Endothelial cell of umbilical vein (primary cell): ENCODE results near the gene EPAS1. TPM values are rescaled to one million over a fixed set of nuclear protein-coding genes. Genes with fewer than 3 reads are reported as not detected.

Experiments used
- BruUV-seq: library from RNA; stranded (reverse); fragments of 400-500 nt; replicated peaks from 2 replicates; lab custom pipeline; 2021; lab: Mats Ljungman, UMichigan
- CTCF ChIA-PET: fragments of 300-600, 350-600 bp; sonication (Branson Sonifier 250); formaldehyde crosslinking; loops from one replicate; lab custom pipeline; 2021; ENCODE audit warnings: antibody characterized with exemption, inconsistent platforms; lab: Charles Lee
- POLR2A ChIA-PET: fragments of 300-600, 350-600 bp; sonication (Branson Sonifier 250); formaldehyde crosslinking; loops from one replicate; lab custom pipeline; 2021; ENCODE audit warnings: antibody characterized with exemption, inconsistent platforms; lab: Charles Lee
- DNase-seq: peaks from one replicate; pipeline ENCODE4 v3.0.0-alpha.2; 2011; ENCODE audit warnings: low read depth, low spot score
- FAIRE-seq: peaks from 2 replicates; lab custom pipeline; 2011; peaks lifted over from hg19 to GRCh38; lab: Jason Lieb, UNC
- H2AFZ ChIP-seq: 2 replicates; pipeline ENCODE4 v1.6.0; 2012; ENCODE audit warnings: low read depth, low read length, control low read depth, inconsistent platforms
- H3K27ac ChIP-seq: 2 replicates; pipeline ENCODE4 v1.5.1; 2011; ENCODE audit warnings: low read depth, mild to moderate bottlenecking, control low read depth, low read length, moderate library complexity; ENCODE audit not compliant: insufficient read depth
- H3K27me3 ChIP-seq, 2 experiments: 2 replicates each; pipeline versions ENCODE4 v1.6.0 to v1.6.1; 2011; ENCODE audit warnings: low read length in 2 of 2, mixed read lengths in 1 of 2; ENCODE audit not compliant: control insufficient read depth in 2 of 2, insufficient read depth in 2 of 2
- H3K36me3 ChIP-seq, 2 experiments: 2 replicates in 1 of 2; 3 replicates in 1 of 2; pipeline ENCODE4 v1.5.1; 2011; ENCODE audit warnings: low read length in 2 of 2, mild to moderate bottlenecking in 1 of 2, moderate library complexity in 1 of 2; ENCODE audit not compliant: control insufficient read depth in 2 of 2, insufficient read depth in 2 of 2; ENCODE audit errors: extremely low read depth in 1 of 2
- H3K4me1 ChIP-seq: 3 replicates; pipeline ENCODE4 v1.5.1; 2011; ENCODE audit warnings: mild to moderate bottlenecking, low read length; ENCODE audit not compliant: control insufficient read depth, insufficient read depth; ENCODE audit errors: extremely low read depth
- H3K4me2 ChIP-seq: 2 replicates; pipeline ENCODE4 v1.6.1; 2011; ENCODE audit warnings: low read length, control low read depth, mixed read lengths; ENCODE audit not compliant: insufficient read depth
- H3K4me3 ChIP-seq, 3 experiments: fragments of 200-600 bp in 1 of 3; sonication (generic), shearing (Covaris generic) in 1 of 3; replicated peaks in 1 of 3; 2 replicates each; pipeline ENCODE4 v1.5.1; 2011 to 2016; ENCODE audit warnings: control low read depth in 3 of 3, low read length in 3 of 3, mild to moderate bottlenecking in 2 of 3, inconsistent platforms in 1 of 3, low read depth in 1 of 3, moderate library complexity in 1 of 3; ENCODE audit not compliant: insufficient read depth in 1 of 3
- H3K79me2 ChIP-seq: 2 replicates; pipeline ENCODE4 v1.6.0; 2012; ENCODE audit warnings: low read length, inconsistent platforms; ENCODE audit not compliant: control insufficient read depth, insufficient read depth
- H3K9ac ChIP-seq: replicated peaks from 2 replicates; pipeline ENCODE3; 2011; ENCODE audit warnings: low read length, control low read depth; ENCODE audit not compliant: insufficient read depth; ENCODE audit errors: extremely low read depth
- H3K9me1 ChIP-seq: replicated peaks from 3 replicates; pipeline ENCODE4 v1.6.0; 2011; ENCODE audit warnings: mild to moderate bottlenecking, low read length; ENCODE audit not compliant: control insufficient read depth, insufficient read depth; ENCODE audit errors: extremely low read depth
- H3K9me3 ChIP-seq: replicated peaks from 2 replicates; pipeline ENCODE4 v1.5.1; 2012; ENCODE audit warnings: low read length, inconsistent platforms; ENCODE audit not compliant: control insufficient read depth, insufficient read depth
- H4K20me1 ChIP-seq: replicated peaks from 2 replicates; pipeline ENCODE3; 2011; ENCODE audit warnings: mild to moderate bottlenecking, low read length; ENCODE audit not compliant: control insufficient read depth, insufficient read depth; ENCODE audit errors: extremely low read depth
- CTCF ChIP-seq, 2 donors: IDR thresholded peaks; 1 replicate in 1 of 2; 2 replicates in 1 of 2; pipeline ENCODE4 v1.5.1; 2011; ENCODE audit warnings: low read length in 2 of 2, mild to moderate bottlenecking in 2 of 2, moderate library complexity in 2 of 2, control low read depth in 1 of 2, inconsistent platforms in 1 of 2, low read depth in 1 of 2; ENCODE audit not compliant: insufficient read depth in 1 of 2; ENCODE audit errors: extremely low read depth in 1 of 2
- EZH2 ChIP-seq: IDR thresholded peaks from 2 replicates; pipeline ENCODE4 v1.6.1; 2012; ENCODE audit warnings: borderline replicate concordance, low read depth, mild to moderate bottlenecking, moderate library complexity, low read length, inconsistent platforms; ENCODE audit not compliant: severe bottlenecking
- FOS ChIP-seq: IDR thresholded peaks from 2 replicates; pipeline ENCODE4 v1.6.1; 2011; ENCODE audit warnings: mild to moderate bottlenecking, low read length, moderate library complexity, borderline replicate concordance; ENCODE audit not compliant: insufficient read depth
- GATA2 ChIP-seq: IDR thresholded peaks from 2 replicates; pipeline ENCODE4 v1.7.0; 2011; ENCODE audit warnings: low read depth, mild to moderate bottlenecking, moderate library complexity, mixed read lengths, low read length; ENCODE audit not compliant: insufficient read length, insufficient read depth
- JUN ChIP-seq: IDR thresholded peaks from 2 replicates; pipeline ENCODE4 v1.6.1; 2011; ENCODE audit warnings: borderline replicate concordance, low read depth; ENCODE audit not compliant: insufficient read length, insufficient read depth
- MAX ChIP-seq: IDR thresholded peaks from 2 replicates; pipeline ENCODE4 v1.6.1; 2011; ENCODE audit not compliant: insufficient read depth, insufficient read length
- MYC ChIP-seq: IDR thresholded peaks from one replicate; pipeline ENCODE4 v1.6.1; 2011; ENCODE audit warnings: mild to moderate bottlenecking, low read depth, low read length
- POLR2A ChIP-seq: IDR thresholded peaks from 2 replicates; pipeline ENCODE4 v1.6.1; 2012; ENCODE audit warnings: low read depth, mild to moderate bottlenecking, control low read depth, low read length
- POLR2AphosphoS5 ChIP-seq: IDR thresholded peaks from 2 replicates; pipeline ENCODE4 v1.6.1; 2012; ENCODE audit warnings: low read depth, mild to moderate bottlenecking, control low read depth, low read length, moderate library complexity; ENCODE audit not compliant: insufficient read depth
- dilution Hi-C: fragments of 300-500 bp; cut with MboI; formaldehyde crosslinking; loops from one replicate; pipeline ENCODE4 v1.15.0; 2019; ENCODE audit warnings: low sequenced_read_pairs; ENCODE audit not compliant: extremely low pct_ligation_motif_present
- intact Hi-C: fragments of 100-400 bp; cut with micrococcal nuclease; formaldehyde crosslinking; loops from one replicate; pipeline ENCODE4 v1.10.0; 2022
- polyA plus RNA-seq, 4 experiments: library from polyadenylated mRNA; depleted of rRNA in 3 of 4; stranded (reverse) in 3 of 4; unstranded in 1 of 4; fragments of >200 nt; gene quantifications; 2 replicates each; pipeline versions ENCODE4 v1.2.1 to v1.2.3, GENCODE V29; 2011 to 2012; ENCODE audit warnings: missing spikeins in 1 of 4
- total RNA-seq: library from RNA; stranded (reverse); gene quantifications from 2 replicates; pipeline ENCODE4 v1.2.3, GENCODE V29; 2021

The EPAS1 gene
- total and polyA plus RNA-seq, 2 donors (not counting 3 experiments of a cell fraction or from before 2014, with no cell fraction given): 229 to 374 TPM

- no peaks in the 10 kb centered on the region for H3K9me3 ChIP-seq
- DNase-seq (peak; percentile 57), FAIRE-seq (no peak)
- no peak overlapping the region for H3K9ac ChIP-seq
- H3K27me3 ChIP-seq: no peaks in the 10 kb centered on the region
- POLR2A ChIA-PET: no interaction called here
- no peaks in the 10 kb centered on the region for H3K9me1 ChIP-seq
- no TSS peak for BruUV-seq
- H3K4me2 ChIP-seq: peak overlapping the region; percentile 8
- H3K79me2 ChIP-seq: peaks cover 88% of the 10 kb centered on the region
- CTCF ChIA-PET: interaction anchor here (0.7 to 1.8 kb wide), 15 partner anchors 11 to 372 kb away, joined by 3 to 8 read pairs (median 3); partner anchors contain the start of gene EPAS1
- no peak overlapping the region for H3K27ac ChIP-seq
- H3K4me3 ChIP-seq: no peak overlapping the region
- no peak overlapping the region for H2AFZ ChIP-seq
- H3K4me1 ChIP-seq: peaks cover 69% of the 10 kb centered on the region
- intact Hi-C loops: no loop called here
- dilution Hi-C loops: no loop called here
- no peaks in the 10 kb centered on the region for H3K36me3 ChIP-seq
- TF ChIP-seq FOS (no peak), MYC (no peak), GATA2 (no peak), JUN (no peak), CTCF (IDR thresholded peaks at IDR 0.05; ENCODE audit: extremely low read depth in 1 of 2, insufficient read depth in 1 of 2, low read depth in 1 of 2, low read length in 2 of 2) (no peak), POLR2A (no peak), POLR2AphosphoS5 (no peak), EZH2 (no peak), MAX (no peak)
- H4K20me1 ChIP-seq: peaks cover 7% of the 10 kb centered on the region
Measured at GRCh38 chr2:46308081-46308480, 10.9 kb downstream of the EPAS1 start.
